Measurements from ENCODE around the gene HYCC2.
A peak's percentile ranks its signal among the peaks of the same experiment; 100 is the strongest.
"Not testable (repeated sequence)": the region's sequence is repeated elsewhere in the genome, so short reads cannot be mapped to it uniquely, and the experiment has no call there.

Gene HYCC2

GRCh38 chr2:201071479-201072200 is at the start of gene HYCC2, which contains the start of gene NDUFB3:
TSS of gene HYCC2 (minus strand) at chr2:201071671. CDS start at chr2:201024009, 47,662 bp downstream.
TSS of gene NDUFB3 (plus strand) at chr2:201072001. CDS start at chr2:201078883, 6,882 bp downstream.
- peak; percentile 96 for DNase-seq (ENCODE audit: low spot score)

GRCh38 chr2:201118961-201119854 is 47.7 kb upstream of the HYCC2 start:
- no peak for TF ChIP-seq CTCF (IDR thresholded peaks at IDR 0.05; ENCODE audit: borderline replicate concordance, control extremely low read depth, extremely low read depth, insufficient read depth, missing control alignments)
- in situ Hi-C loops (cut with MboI; ENCODE audit: low sequenced_read_pairs, unreplicated experiment) = no loop called here
- DNase-seq (ENCODE audit: low spot score) = no peak

More at GRCh38 chr2:201071479-201072200, at the start of gene HYCC2, which contains the start of gene NDUFB3:
- peak; percentile 15 for TF ChIP-seq CTCF (IDR thresholded peaks at IDR 0.05; ENCODE audit: borderline replicate concordance, control extremely low read depth, extremely low read depth, insufficient read depth, missing control alignments)
- in situ Hi-C loops (cut with MboI; ENCODE audit: low sequenced_read_pairs, unreplicated experiment) = loop anchor here (25.0 kb wide), 1 partner anchor 359 kb away; no protein-coding TSS in a partner anchor

- TF ChIP-seq CTCF (IDR thresholded peaks at IDR 0.05; ENCODE audit: borderline replicate concordance, control extremely low read depth, extremely low read depth, insufficient read depth, missing control alignments) = peak; percentile 26
- in situ Hi-C loops (cut with MboI; ENCODE audit: low sequenced_read_pairs, unreplicated experiment) = no loop called here
- peak; percentile 76 for DNase-seq (ENCODE audit: low spot score)
These were observed 46.9 kb upstream of the HYCC2 start for GRCh38 chr2:201118121-201118960.

- DNase-seq (ENCODE audit: low spot score); in situ Hi-C loops (cut with MboI; ENCODE audit: low sequenced_read_pairs, unreplicated experiment): not testable (repeated sequence)
These were observed 46.2 kb upstream of the HYCC2 start for GRCh38 chr2:201117735-201118094.

- TF ChIP-seq CTCF (IDR thresholded peaks at IDR 0.05; ENCODE audit: borderline replicate concordance, control extremely low read depth, extremely low read depth, insufficient read depth, missing control alignments) = peak; percentile 10
- in situ Hi-C loops (cut with MboI; ENCODE audit: low sequenced_read_pairs, unreplicated experiment) = no loop called here
- DNase-seq (ENCODE audit: low spot score) = peak; percentile 63
These were observed 45.7 kb upstream of the HYCC2 start for GRCh38 chr2:201116959-201117734.

GRCh38 chr2:201116115-201116958 is 44.9 kb upstream of the HYCC2 start, which contains the start of gene CFLAR:
TSS of gene CFLAR (plus strand) at chr2:201116164. CDS start at chr2:201129866, 13,702 bp downstream.
- peak; percentile 85 for DNase-seq (ENCODE audit: low spot score)
- TF ChIP-seq CTCF (IDR thresholded peaks at IDR 0.05; ENCODE audit: borderline replicate concordance, control extremely low read depth, extremely low read depth, insufficient read depth, missing control alignments) = no peak
- in situ Hi-C loops (cut with MboI; ENCODE audit: low sequenced_read_pairs, unreplicated experiment) = no loop called here
